NK-92 (cell line): Measurements from ENCODE around the gene MEPCE.
A peak's percentile ranks its signal among the peaks of the same experiment; 100 is the strongest.

Experiments
- DNase-seq: peaks from one replicate; lab custom pipeline; 2025; ENCODE audit not compliant: unreplicated experiment; lab: John Stamatoyannopoulos, UW

Gene MEPCE

GRCh38 chr7:100406767-100407166, 22.9 kb upstream of the MEPCE start:
- DNase-seq = no peak

- no peak for DNase-seq
These were observed 22.1 kb upstream of the MEPCE start for GRCh38 chr7:100407285-100408180.

- DNase-seq = no peak
These were observed 18.5 kb upstream of the MEPCE start for GRCh38 chr7:100411101-100411500.

GRCh38 chr7:100413346-100413745, 16.3 kb upstream of the MEPCE start:
- no peak for DNase-seq

- no peak for DNase-seq
These were observed 15.7 kb upstream of the MEPCE start for GRCh38 chr7:100413889-100414288.

GRCh38 chr7:100415448-100415847, 14.2 kb upstream of the MEPCE start:
- no peak for DNase-seq

GRCh38 chr7:100418930-100419659, 10.5 kb upstream of the MEPCE start:
- no peak for DNase-seq

- DNase-seq = no peak
These were observed 9.9 kb upstream of the MEPCE start for GRCh38 chr7:100419660-100420226.

- no peak for DNase-seq
These were observed 6.3 kb upstream of the MEPCE start for GRCh38 chr7:100423315-100423714.

GRCh38 chr7:100425347-100425746, 4.3 kb upstream of the MEPCE start:
- no peak for DNase-seq

- DNase-seq = no peak
These were observed 3.1 kb upstream of the MEPCE start for GRCh38 chr7:100426516-100426915.

GRCh38 chr7:100427762-100428198, 1.9 kb upstream of the MEPCE start:
- no peak for DNase-seq

GRCh38 chr7:100428199-100428966, 1.2 kb upstream of the MEPCE start, which contains the start of gene ZCWPW1:
ZCWPW1 (minus strand) TSS chr7:100428703; CDS start chr7:100420649, 8,054 bp downstream.
- DNase-seq = peak; percentile 75

- DNase-seq = peak; percentile 99
These were observed 529 bp upstream of the MEPCE start for GRCh38 chr7:100428967-100429636.

- no peak for DNase-seq
These were observed 1.1 kb downstream of the MEPCE start for GRCh38 chr7:100430493-100431285.

GRCh38 chr7:100431286-100431735, 1.7 kb downstream of the MEPCE start:
- no peak for DNase-seq

- DNase-seq = no peak
These were observed 2.4 kb downstream of the MEPCE start for GRCh38 chr7:100432053-100432452.

GRCh38 chr7:100432621-100433275, 3.1 kb downstream of the MEPCE start:
- no peak for DNase-seq

GRCh38 chr7:100433276-100433591, 3.6 kb downstream of the MEPCE start:
- no peak for DNase-seq
